HTR-8/SVneo (cell line): ENCODE measurements around the gene BTN2A1.
A peak's percentile ranks its signal among the peaks of the same experiment; 100 is the strongest.

ENCODE experiments used
- DNase-seq: peaks from one replicate; pipeline ENCODE4 v3.0.0; 2011; ENCODE audit warnings: low spot score, mixed read lengths; ENCODE audit not compliant: insufficient read length
- FAIRE-seq: peaks from 2 replicates; lab custom pipeline; 2011; peaks lifted over from hg19 to GRCh38; lab: Jason Lieb, UNC

BTN2A1 gene

DNA sequence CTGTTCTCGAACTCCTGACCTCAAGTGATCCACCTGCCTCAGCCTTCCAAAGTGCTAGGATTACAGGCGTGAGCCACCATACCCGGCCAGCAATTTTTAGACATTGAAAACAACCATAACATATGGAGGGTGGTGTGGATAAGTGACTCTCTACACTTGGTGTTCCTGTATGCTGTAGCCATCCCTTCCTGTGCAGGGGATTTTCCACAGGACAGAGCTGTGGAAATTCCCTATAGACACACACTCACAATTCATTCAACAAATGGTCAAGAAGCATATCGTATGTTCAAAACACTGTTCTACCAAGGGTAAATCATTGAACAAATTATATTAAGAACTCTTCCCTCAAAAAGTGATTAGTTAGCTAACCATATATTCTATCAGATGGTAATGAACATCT lies 6.3 kb downstream of the BTN2A1 start:
- DNase-seq (no peak), FAIRE-seq (no peak)

DNA sequence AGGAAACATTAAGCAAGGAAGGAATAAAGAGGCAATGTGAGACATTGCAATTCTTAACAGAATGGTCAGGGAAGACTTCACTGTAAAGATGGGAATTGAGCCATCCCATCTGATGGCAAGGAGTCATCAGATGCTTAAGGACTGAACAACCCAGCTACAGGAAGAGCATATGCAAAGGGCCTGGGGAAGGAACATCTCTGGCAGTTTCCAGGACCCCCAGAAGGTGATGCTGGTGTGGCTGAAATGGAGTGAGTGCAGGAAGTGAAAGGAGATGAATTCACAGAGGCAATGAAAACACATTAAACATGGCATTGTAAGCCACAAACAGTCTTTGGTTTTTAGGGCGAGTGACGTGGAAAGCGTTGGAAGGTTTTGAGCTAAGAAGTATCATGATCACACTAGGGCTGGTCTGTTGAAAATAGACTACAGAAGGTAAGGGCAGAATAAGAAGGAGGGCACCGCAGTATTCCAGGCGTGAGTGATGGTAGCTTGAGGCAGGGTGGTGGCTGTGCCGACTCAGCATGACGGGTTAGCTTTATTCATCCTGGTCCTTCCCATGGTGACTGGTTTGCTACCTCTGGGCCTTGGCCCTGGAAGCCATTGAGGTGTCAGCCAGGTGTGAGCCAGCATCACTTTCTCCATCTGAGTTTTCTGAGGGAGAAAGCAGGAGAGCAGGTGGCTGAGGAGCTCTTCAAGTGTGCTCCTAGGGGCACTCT lies 6.8 kb downstream of the BTN2A1 start:
- DNase-seq (no peak), FAIRE-seq (no peak)

GRCh38 chr6:26465776-26466175 lies 8.0 kb downstream of the BTN2A1 start:
- DNase-seq, result no peak
- no peak for FAIRE-seq

- DNase-seq, result no peak
- FAIRE-seq, result no peak
Measured at GRCh38 chr6:26468829-26469228, 11.1 kb downstream of the BTN2A1 start.

- no peak for FAIRE-seq
- DNase-seq, result no peak
Measured at GRCh38 chr6:26470643-26471042, 12.9 kb downstream of the BTN2A1 start.

- DNase-seq, result no peak
- no peak for FAIRE-seq
Measured at GRCh38 chr6:26471970-26472369, 14.2 kb downstream of the BTN2A1 start.

DNA sequence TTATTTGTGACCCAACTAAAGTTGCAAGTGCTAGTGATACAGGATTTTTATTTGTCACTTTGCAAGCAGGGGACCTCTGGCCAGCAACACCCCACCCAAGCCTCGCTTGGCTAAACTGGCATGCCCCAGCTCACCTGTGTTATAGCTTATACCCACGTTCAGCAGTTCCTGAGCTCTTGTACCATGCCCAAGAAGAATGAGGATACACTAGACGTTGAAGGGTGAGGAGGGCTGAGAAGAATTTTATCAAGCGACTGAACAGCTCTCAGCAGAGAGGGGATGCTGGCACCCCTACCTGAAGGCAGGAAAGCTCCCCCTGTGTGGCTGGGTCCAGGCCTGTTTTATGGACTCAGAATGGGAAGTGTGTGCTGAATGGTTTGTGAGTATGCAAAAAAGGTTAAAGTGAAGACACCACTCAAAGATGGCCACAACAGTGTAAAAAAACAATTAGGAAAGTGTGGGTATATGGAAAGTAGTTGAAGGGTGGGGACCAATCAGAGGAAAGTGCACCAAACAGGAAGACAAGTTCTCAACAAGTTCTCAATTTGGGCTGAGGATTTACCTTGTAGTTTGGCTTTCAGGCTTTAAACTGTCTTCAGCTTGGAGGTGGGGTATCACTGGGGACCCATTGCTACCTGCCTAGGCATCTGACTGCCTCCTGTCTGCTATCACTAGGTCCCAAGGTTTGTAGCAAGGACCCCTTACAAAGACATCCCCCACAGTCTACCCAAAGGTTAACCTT lies 15.0 kb downstream of the BTN2A1 start:
- FAIRE-seq, result no peak
- DNase-seq, result no peak

DNA sequence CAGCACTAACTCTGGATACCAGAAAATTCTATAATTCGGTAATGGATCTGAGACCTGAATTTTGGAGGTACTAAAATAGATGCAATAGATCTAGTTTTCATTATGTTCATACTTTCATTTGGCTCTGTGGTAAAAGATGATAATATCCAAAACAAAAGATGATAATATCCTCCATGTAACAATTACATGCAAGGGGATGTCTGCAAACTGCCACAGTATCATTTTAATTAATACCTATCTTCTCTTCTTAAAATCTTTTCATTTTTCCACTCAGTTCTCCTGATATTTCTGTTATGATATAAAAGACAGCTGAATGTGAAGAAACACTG lies 15.6 kb downstream of the BTN2A1 start:
- DNase-seq (no peak), FAIRE-seq (no peak)

DNA sequence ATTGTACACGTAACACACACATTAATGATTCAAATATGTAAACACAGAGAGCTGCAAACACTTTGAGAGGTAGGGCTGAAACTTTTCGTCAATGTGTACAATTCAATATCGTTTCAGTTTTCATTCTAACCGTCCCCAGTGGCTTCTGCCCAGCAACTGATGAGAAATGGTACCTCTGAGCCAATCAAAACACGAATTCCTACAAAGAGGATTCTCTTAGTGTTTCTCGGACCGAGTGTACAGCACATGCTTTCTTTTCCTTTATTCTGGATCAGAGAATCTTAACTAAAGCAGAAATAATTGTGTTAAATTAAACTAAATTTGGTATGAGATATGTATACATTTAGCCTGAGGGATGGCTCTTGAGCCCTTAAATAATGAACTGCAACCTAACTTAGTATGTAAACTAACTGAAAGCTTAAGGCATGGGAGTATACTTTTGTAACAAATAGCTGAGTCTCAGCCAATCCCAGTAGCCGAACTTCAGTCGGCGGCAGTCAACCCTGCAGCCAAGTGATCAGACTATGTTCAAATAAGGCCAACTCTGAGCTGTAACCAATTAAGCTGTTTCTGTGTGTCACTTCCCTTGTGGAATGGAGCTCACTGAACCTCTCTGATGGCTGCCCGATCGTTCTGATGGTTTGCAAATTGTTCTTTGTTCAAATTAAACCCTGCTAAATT lies 16.1 kb downstream of the BTN2A1 start:
- peak; percentile 81 for DNase-seq

DNA sequence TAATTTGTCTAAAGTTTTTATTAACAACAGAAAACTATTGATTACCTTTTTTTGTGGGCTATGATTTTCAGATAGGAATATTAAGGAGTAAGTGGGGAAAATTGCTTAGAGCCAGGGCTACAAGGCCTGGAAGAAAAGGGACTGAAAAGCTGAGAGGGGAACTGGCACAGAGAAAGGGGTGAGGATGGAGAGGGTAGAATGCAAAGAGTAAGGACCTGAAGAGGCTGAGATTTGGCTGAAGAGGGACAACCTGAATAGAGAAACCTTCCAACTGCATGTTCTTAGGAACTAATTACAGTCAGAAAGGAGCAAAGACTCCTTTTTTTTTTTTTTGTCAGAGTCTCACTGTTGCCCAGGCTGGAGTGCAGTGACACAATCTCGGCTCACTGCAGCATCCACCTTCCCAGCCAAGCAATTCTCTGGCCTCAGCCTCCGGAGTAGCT lies 16.7 kb downstream of the BTN2A1 start:
- no peak for DNase-seq
- FAIRE-seq, result no peak

More for the DNA sequence above, 16.1 kb downstream of the BTN2A1 start:
- peak; percentile 52 for FAIRE-seq

GRCh38 chr6:26475823-26476729 lies 18.3 kb downstream of the BTN2A1 start:
- FAIRE-seq, result no peak
- no peak for DNase-seq

GRCh38 chr6:26476896-26477295 lies 19.1 kb downstream of the BTN2A1 start:
- FAIRE-seq, result no peak

GRCh38 chr6:26477426-26477825 lies 19.7 kb downstream of the BTN2A1 start:
- DNase-seq, result no peak
- no peak for FAIRE-seq

More at GRCh38 chr6:26476896-26477295, 19.1 kb downstream of the BTN2A1 start:
- DNase-seq, result no peak

DNA sequence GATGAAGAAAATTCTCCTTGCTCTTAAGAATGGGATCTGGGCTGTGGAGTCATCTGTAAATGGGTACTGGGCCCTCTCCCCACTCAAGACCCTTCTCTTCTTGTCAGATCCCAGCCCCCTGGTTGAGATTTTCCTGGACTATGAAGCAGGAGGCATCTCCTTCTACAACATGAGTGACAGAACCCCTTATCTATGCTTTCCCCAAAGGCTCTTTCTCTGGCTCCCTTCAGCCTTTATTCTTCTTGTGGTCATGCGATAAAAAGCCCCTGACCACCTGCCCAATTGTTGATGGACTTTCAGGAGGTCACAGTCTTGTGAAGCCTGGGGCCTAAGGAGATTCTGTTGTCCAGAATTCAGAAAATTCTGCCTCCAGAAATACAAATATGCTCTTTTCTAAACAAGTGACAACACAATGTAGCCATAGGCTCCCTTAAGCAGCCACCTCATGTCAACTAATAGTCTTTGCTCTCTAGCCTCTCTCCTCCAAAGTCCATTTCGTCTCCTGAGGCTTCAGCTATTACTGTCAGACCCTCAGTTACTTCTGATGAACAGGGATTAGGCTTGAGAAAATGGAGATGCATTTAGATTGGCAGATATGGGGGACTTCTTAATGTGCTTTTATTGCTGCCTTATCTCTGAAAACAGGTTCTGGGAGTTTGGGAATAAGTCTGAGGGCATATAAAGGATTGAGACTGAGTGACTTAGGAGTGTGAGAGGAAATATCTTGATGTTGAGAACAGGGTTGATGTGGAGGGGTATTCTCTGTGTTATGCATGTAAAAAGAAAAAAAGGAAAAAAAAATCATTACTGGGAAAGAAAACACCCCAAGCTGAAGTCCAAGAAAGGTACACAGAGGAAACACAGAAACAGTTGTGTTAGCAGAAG lies 20.6 kb downstream of the BTN2A1 start:
- FAIRE-seq (no peak), DNase-seq (no peak)

GRCh38 chr6:26478985-26479278 lies 21.2 kb downstream of the BTN2A1 start:
- FAIRE-seq (no peak), DNase-seq (no peak)

GRCh38 chr6:26482338-26482737 lies 24.6 kb downstream of the BTN2A1 start:
- DNase-seq (no peak), FAIRE-seq (no peak)

DNA sequence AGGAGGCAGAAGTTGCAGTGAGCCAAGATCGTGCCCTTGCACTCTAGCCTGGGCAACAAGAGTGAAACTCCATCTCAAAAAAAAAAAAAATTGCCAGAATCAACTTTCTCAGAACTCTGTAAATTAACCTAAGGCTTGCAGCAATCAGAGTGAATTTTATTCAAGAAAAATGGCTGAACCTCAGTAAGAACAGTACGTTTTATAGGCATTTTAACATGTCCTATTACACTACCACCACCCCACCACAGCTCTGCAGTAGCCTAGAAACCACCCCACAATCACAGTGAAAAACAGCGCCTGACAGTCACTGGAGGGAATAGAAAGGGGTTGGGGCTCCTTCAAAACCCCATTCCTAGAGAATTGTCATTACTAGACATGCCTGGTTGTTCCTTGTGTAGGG lies 26.0 kb downstream of the BTN2A1 start:
- FAIRE-seq (no peak), DNase-seq (no peak)

- DNase-seq, result no peak
- no peak for FAIRE-seq
Measured at GRCh38 chr6:26484161-26484560, 26.4 kb downstream of the BTN2A1 start.

- DNase-seq (no peak), FAIRE-seq (no peak)
Measured at GRCh38 chr6:26485112-26485780, 27.5 kb downstream of the BTN2A1 start.
